HepG2 (cell line): ENCODE results near the gene GTF3A.

Experiments used
- ADNP ChIP-seq: sonication (generic); formaldehyde crosslinking; IDR thresholded peaks from 2 replicates; pipeline ENCODE4 v1.4.0; 2020; ENCODE audit warnings: missing genetic modification reagents
- HNF4G ChIP-seq, 2 experiments: sonication (generic) in 1 of 2; formaldehyde crosslinking in 1 of 2; IDR thresholded peaks; 2 replicates each; pipeline versions ENCODE4 v1.4.0 to v1.6.1; 2011 to 2020; ENCODE audit warnings: borderline replicate concordance in 2 of 2, low read depth in 2 of 2, mild to moderate bottlenecking in 2 of 2, low read length in 1 of 2, missing genetic modification reagents in 1 of 2, moderate library complexity in 1 of 2
- KAT8 ChIP-seq: IDR thresholded peaks from 2 replicates; pipeline ENCODE4 v1.6.1; 2016; ENCODE audit warnings: missing genetic modification reagents, missing compliant biosample characterization
- MYC ChIP-seq: sonication (generic); formaldehyde crosslinking; IDR thresholded peaks from 2 replicates; pipeline ENCODE4 v1.9.0; 2021; ENCODE audit warnings: missing genetic modification reagents, borderline replicate concordance
- RAD21 ChIP-seq: fragments of 450-650 bp; formaldehyde crosslinking; IDR thresholded peaks from 2 replicates; pipeline ENCODE4 v1.5.0; 2020; ENCODE audit warnings: mild to moderate bottlenecking
- ZNF335 ChIP-seq: sonication (generic); formaldehyde crosslinking; IDR thresholded peaks from 2 replicates; pipeline ENCODE4 v1.4.0; 2020; ENCODE audit warnings: missing genetic modification reagents
- TF ChIP-seq, protein P1 (sequence below): sonication (generic); formaldehyde crosslinking; IDR thresholded peaks from 2 replicates; pipeline ENCODE4 v1.5.0; 2020; ENCODE audit warnings: missing genetic modification reagents
- TF ChIP-seq, protein P2 (sequence below): sonication (generic); formaldehyde crosslinking; IDR thresholded peaks from 2 replicates; pipeline ENCODE4 v1.5.0; 2020; ENCODE audit warnings: mild to moderate bottlenecking, missing genetic modification reagents, moderate library complexity
- TF ChIP-seq, protein P3 (sequence below): sonication (generic); formaldehyde crosslinking; IDR thresholded peaks from 2 replicates; pipeline ENCODE4 v1.4.0; 2020; ENCODE audit warnings: mild to moderate bottlenecking, missing genetic modification reagents
- TF ChIP-seq, protein P4 (sequence below): sonication (generic); formaldehyde crosslinking; IDR thresholded peaks from 2 replicates; pipeline ENCODE4 v1.8.0; 2022; ENCODE audit warnings: mild to moderate bottlenecking, missing genetic modification reagents; ENCODE audit not compliant: insufficient replicate concordance

DNA sequence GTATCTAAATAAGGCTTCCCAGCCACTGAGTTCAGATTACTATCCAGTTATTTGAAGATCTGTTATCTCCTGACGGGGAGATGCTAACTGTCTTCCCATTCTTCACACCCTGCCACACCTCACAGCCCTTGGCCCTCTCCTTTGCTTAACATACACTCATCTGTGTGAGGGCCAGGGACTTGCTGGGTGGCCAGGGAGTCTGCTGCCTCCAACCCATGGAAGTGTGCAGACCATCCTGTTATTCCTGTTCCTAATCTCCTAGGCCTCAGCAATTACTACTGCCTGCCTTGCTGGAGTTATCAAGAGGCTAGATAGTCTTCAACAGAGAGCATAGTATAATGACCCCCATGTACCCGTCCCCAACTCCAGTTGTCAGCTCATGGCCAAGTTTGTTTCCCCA lies 36.2 kb upstream of the GTF3A start:
- TF ChIP-seq HNF4G (IDR thresholded peaks at IDR 0.05; ENCODE audit: borderline replicate concordance, low read depth, low read length): no peak
- TF ChIP-seq HNF4G (CRISPR knock-in tag; IDR thresholded peaks at IDR 0.05; ENCODE audit: borderline replicate concordance, low read depth): no peak
- TF ChIP-seq, protein P1, sequence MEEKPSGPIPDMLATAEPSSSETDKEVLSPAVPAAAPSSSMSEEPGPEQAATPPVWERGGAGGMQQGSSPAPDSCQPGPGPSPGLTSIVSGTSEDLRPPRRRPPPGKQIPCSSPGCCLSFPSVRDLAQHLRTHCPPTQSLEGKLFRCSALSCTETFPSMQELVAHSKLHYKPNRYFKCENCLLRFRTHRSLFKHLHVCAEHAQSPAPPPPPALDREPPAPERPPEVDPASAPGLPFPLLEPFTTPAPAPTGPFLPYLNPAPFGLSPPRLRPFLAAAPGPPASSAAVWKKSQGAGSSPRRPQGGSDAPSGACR: no peak
- TF ChIP-seq MYC (CRISPR knock-in tag): no peak
- TF ChIP-seq, protein P2, sequence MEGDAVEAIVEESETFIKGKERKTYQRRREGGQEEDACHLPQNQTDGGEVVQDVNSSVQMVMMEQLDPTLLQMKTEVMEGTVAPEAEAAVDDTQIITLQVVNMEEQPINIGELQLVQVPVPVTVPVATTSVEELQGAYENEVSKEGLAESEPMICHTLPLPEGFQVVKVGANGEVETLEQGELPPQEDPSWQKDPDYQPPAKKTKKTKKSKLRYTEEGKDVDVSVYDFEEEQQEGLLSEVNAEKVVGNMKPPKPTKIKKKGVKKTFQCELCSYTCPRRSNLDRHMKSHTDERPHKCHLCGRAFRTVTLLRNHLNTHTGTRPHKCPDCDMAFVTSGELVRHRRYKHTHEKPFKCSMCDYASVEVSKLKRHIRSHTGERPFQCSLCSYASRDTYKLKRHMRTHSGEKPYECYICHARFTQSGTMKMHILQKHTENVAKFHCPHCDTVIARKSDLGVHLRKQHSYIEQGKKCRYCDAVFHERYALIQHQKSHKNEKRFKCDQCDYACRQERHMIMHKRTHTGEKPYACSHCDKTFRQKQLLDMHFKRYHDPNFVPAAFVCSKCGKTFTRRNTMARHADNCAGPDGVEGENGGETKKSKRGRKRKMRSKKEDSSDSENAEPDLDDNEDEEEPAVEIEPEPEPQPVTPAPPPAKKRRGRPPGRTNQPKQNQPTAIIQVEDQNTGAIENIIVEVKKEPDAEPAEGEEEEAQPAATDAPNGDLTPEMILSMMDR (CRISPR knock-in tag): no peak
- TF ChIP-seq, protein P3, sequence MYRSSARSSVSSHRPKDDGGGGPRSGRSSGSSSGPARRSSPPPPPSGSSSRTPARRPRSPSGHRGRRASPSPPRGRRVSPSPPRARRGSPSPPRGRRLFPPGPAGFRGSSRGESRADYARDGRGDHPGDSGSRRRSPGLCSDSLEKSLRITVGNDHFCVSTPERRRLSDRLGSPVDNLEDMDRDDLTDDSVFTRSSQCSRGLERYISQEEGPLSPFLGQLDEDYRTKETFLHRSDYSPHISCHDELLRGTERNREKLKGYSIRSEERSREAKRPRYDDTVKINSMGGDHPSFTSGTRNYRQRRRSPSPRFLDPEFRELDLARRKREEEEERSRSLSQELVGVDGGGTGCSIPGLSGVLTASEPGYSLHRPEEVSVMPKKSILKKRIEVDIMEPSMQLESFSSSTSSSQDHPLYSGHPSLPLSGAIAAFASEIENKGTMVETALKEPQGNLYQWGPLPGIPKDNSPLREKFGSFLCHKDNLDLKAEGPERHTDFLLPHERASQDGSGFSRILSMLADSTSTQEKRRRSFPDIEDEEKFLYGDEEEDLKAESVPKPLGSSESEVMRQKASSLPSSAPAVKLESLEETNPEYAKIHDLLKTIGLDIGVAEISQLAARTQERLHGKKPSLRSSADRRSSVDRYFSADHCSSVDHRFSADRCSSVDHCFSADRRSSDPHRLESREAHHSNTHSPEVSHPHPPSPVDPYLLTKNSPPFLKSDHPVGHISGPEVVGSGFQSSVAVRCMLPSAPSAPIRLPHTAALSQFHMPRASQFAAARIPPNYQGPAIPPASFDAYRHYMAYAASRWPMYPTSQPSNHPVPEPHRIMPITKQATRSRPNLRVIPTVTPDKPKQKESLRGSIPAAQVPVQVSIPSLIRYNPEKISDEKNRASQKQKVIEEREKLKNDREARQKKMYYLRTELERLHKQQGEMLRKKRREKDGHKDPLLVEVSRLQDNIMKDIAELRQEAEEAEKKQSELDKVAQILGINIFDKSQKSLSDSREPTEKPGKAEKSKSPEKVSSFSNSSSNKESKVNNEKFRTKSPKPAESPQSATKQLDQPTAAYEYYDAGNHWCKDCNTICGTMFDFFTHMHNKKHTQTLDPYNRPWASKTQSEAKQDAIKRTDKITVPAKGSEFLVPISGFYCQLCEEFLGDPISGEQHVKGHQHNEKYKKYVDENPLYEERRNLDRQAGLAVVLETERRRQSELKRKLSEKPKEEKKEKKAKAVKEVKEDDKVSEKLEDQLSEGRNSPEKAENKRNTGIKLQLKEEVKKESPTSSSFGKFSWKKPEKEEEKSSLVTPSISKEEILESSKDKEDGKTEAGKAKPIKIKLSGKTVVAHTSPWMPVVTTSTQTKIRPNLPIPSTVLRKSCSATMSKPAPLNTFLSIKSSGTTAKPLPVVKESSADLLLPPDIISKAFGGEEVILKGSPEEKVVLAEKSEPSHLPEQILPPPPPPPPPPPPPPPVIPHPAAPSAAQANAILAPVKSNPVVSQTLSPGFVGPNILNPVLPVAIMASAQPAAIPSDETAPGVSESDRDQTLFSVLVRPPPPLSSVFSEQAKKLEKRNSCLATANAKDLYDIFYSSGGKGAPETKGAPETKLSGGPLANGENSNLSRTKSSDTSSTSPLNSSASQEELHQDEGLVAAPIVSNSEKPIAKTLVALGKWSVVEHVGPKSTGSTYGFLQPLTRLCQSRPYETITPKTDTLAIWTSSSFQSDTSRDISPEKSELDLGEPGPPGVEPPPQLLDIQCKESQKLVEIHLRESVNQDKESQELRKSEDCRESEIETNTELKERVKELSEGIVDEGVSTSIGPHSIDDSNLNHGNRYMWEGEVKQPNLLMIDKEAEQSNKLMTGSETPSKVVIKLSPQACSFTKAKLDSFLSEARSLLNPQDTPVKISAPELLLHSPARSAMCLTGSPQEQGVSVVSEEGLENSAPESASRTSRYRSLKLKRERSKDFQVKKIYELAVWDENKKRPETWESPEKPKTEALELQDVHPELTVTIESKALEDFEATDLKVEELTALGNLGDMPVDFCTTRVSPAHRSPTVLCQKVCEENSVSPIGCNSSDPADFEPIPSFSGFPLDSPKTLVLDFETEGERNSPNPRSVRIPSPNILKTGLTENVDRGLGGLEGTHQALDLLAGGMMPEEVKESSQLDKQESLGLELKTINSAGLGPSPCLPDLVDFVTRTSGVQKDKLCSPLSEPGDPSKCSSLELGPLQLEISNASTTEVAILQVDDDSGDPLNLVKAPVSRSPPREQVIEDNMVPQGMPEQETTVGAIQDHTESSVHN: no peak
- TF ChIP-seq ZNF335 (CRISPR knock-in tag): no peak
- no peak for TF ChIP-seq RAD21
- TF ChIP-seq, protein P4, sequence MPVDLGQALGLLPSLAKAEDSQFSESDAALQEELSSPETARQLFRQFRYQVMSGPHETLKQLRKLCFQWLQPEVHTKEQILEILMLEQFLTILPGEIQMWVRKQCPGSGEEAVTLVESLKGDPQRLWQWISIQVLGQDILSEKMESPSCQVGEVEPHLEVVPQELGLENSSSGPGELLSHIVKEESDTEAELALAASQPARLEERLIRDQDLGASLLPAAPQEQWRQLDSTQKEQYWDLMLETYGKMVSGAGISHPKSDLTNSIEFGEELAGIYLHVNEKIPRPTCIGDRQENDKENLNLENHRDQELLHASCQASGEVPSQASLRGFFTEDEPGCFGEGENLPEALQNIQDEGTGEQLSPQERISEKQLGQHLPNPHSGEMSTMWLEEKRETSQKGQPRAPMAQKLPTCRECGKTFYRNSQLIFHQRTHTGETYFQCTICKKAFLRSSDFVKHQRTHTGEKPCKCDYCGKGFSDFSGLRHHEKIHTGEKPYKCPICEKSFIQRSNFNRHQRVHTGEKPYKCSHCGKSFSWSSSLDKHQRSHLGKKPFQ (CRISPR knock-in tag): no peak
- no peak for TF ChIP-seq ADNP (CRISPR knock-in tag)
- no peak for TF ChIP-seq KAT8 (CRISPR knock-in tag)
